Measurements from ENCODE around the gene CEP350. TPM values are rescaled to one million over a fixed set of nuclear protein-coding genes. Genes with fewer than 3 reads are reported as not detected.
"Not testable (repeated sequence)": the region's sequence is repeated elsewhere in the genome, so short reads cannot be mapped to it uniquely, and the experiment has no call there.

Gene CEP350
- total RNA-seq, 2 donors from 2014 or later: 51.1 to 73.8 TPM

GRCh38 chr1:179995576-179995975 is 41.0 kb downstream of the CEP350 start:
- H3K27ac ChIP-seq: no peak overlapping the region
- H3K27me3 ChIP-seq (replicated peaks; ENCODE audit: insufficient read depth): no peaks in the 10 kb centered on the region
- no peak for ATAC-seq (ENCODE audit: insufficient number of reproducible peaks, low FRiP score, low read depth)
- peaks cover 0 to 4% of the 10 kb centered on the region in 2 donors for H3K4me1 ChIP-seq (ENCODE audit: control insufficient read depth in 1 of 2, low read depth in 2 of 2)
- no peak for DNase-seq (ENCODE audit: low spot score)
- no peak for TF ChIP-seq CTCF (IDR thresholded peaks at IDR 0.05)
- H3K36me3 ChIP-seq: peaks cover 15% of the 10 kb centered on the region
- H3K4me3 ChIP-seq: no peak overlapping the region
- H3K9me3 ChIP-seq: no peaks in the 10 kb centered on the region

GRCh38 chr1:179996099-179996498 is 41.5 kb downstream of the CEP350 start:
- no peak for ATAC-seq (ENCODE audit: insufficient number of reproducible peaks, low FRiP score, low read depth)
- H3K36me3 ChIP-seq: peaks cover 15% of the 10 kb centered on the region

GRCh38 chr1:180000575-180000974 is 46.0 kb downstream of the CEP350 start:
- ATAC-seq (ENCODE audit: insufficient number of reproducible peaks, low FRiP score, low read depth) (no peak), DNase-seq (ENCODE audit: low spot score) (no peak)
- no peak for TF ChIP-seq CTCF (IDR thresholded peaks at IDR 0.05)
- H3K9me3 ChIP-seq: no peaks in the 10 kb centered on the region
- no peak overlapping the region for H3K4me3 ChIP-seq
- peaks cover 12% of the 10 kb centered on the region for H3K36me3 ChIP-seq
- peaks cover 15 to 21% of the 10 kb centered on the region in 2 donors for H3K4me1 ChIP-seq (ENCODE audit: control insufficient read depth in 1 of 2, low read depth in 2 of 2)
- no peaks in the 10 kb centered on the region for H3K27me3 ChIP-seq (replicated peaks; ENCODE audit: insufficient read depth)
- H3K27ac ChIP-seq: no peak overlapping the region

More at GRCh38 chr1:179996099-179996498, 41.5 kb downstream of the CEP350 start:
- no peak for TF ChIP-seq CTCF (IDR thresholded peaks at IDR 0.05)
- Histone ChIP-seq H3K27ac (no peak overlapping the region), H3K4me1 (ENCODE audit: control insufficient read depth in 1 of 2, low read depth in 2 of 2) (peaks cover 0 to 5% of the 10 kb centered on the region in 2 donors), H3K27me3 (replicated peaks; ENCODE audit: insufficient read depth) (no peaks in the 10 kb centered on the region), H3K4me3 (no peak overlapping the region), H3K9me3 (no peaks in the 10 kb centered on the region)
- no peak for DNase-seq (ENCODE audit: low spot score)

GRCh38 chr1:180002437-180002836 is 47.8 kb downstream of the CEP350 start:
- Histone ChIP-seq H3K27me3 (replicated peaks; ENCODE audit: insufficient read depth) (no peaks in the 10 kb centered on the region), H3K9me3 (no peaks in the 10 kb centered on the region), H3K4me3 (no peak overlapping the region), H3K36me3 (peaks cover 9% of the 10 kb centered on the region), H3K4me1 (ENCODE audit: control insufficient read depth in 1 of 2, low read depth in 2 of 2) (peaks cover 15 to 21% of the 10 kb centered on the region in 2 donors), H3K27ac (peak overlapping the region in 1 of 2 donors; percentile 31)
- no peak for DNase-seq (ENCODE audit: low spot score)
- TF ChIP-seq CTCF (IDR thresholded peaks at IDR 0.05): no peak
- no peak for ATAC-seq (ENCODE audit: insufficient number of reproducible peaks, low FRiP score, low read depth)

- H3K9me3 ChIP-seq: no peaks in the 10 kb centered on the region
- peaks cover 15 to 21% of the 10 kb centered on the region in 2 donors for H3K4me1 ChIP-seq (ENCODE audit: control insufficient read depth in 1 of 2, low read depth in 2 of 2)
- no peak overlapping the region for H3K4me3 ChIP-seq
- peak overlapping the region in 1 of 2 donors; percentile 31 for H3K27ac ChIP-seq
- TF ChIP-seq CTCF (IDR thresholded peaks at IDR 0.05): no peak
- no peaks in the 10 kb centered on the region for H3K27me3 ChIP-seq (replicated peaks; ENCODE audit: insufficient read depth)
- no peak for DNase-seq (ENCODE audit: low spot score)
- peaks cover 9% of the 10 kb centered on the region for H3K36me3 ChIP-seq
- ATAC-seq (ENCODE audit: insufficient number of reproducible peaks, low FRiP score, low read depth): no peak
These were observed 48.6 kb downstream of the CEP350 start for GRCh38 chr1:180003026-180003695.

GRCh38 chr1:180006762-180007161 is 52.2 kb downstream of the CEP350 start:
- H3K27ac ChIP-seq; H3K27me3 ChIP-seq (replicated peaks; ENCODE audit: insufficient read depth); ATAC-seq (ENCODE audit: insufficient number of reproducible peaks, low FRiP score, low read depth); H3K9me3 ChIP-seq; DNase-seq (ENCODE audit: low spot score); H3K36me3 ChIP-seq; H3K4me3 ChIP-seq: not testable (repeated sequence)
- peaks cover 11 to 20% of the 10 kb centered on the region in 2 donors for H3K4me1 ChIP-seq (ENCODE audit: control insufficient read depth in 1 of 2, low read depth in 2 of 2)

All from thoracic aorta (tissue), 2 donors.